GM06990 (cell line): ENCODE results near the gene TBCD.

Source experiments
- DNase-seq: peaks from one replicate; pipeline ENCODE4 v3.0.0-alpha.2; 2011; ENCODE audit not compliant: insufficient read length; ENCODE audit errors: extremely low read depth
- H3K27me3 ChIP-seq: replicated peaks from 2 replicates; pipeline ENCODE4 v1.6.0; 2011; ENCODE audit warnings: low read length; ENCODE audit not compliant: control insufficient read depth, insufficient read depth
- H3K36me3 ChIP-seq: 2 replicates; pipeline ENCODE4 v1.5.1; 2011; ENCODE audit warnings: low read length; ENCODE audit not compliant: control insufficient read depth, insufficient read depth
- H3K4me3 ChIP-seq: replicated peaks from 2 replicates; pipeline ENCODE4 v1.5.1; 2011; ENCODE audit warnings: low read depth, mild to moderate bottlenecking, control low read depth, low read length
- TF ChIP-seq, protein P1 (sequence below): IDR thresholded peaks from 2 replicates; pipeline ENCODE4 v1.5.1; 2011; ENCODE audit warnings: low read length, control low read depth, mild to moderate bottlenecking, inconsistent platforms; ENCODE audit not compliant: insufficient read depth, poor library complexity, severe bottlenecking

TBCD gene

DNA sequence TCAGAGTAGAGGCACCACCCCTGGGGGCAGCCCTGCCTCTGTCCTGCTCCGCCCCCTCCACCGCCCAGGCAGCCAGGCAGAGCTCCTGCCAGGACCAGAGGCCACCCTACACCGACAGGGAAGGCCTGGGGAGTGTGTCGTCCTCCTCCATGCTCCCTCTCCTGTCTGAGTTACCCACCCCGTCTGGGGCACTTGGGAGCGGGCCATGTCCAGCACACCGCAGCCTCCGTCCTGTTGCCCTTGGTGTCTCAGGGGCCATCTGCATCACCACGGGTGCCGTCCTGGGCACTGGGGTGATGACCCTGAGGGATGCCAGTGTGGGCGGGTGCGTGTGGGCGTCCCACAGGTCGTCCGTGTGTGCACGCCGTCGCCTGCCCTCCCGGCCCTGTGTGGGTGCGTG is 153.3 kb downstream of the TBCD start:
- H3K27me3 ChIP-seq = no peaks in the 10 kb centered on the region
- no peak overlapping the region for H3K4me3 ChIP-seq
- peaks cover 4% of the 10 kb centered on the region for H3K36me3 ChIP-seq
- no peak for DNase-seq
- TF ChIP-seq, protein P1, sequence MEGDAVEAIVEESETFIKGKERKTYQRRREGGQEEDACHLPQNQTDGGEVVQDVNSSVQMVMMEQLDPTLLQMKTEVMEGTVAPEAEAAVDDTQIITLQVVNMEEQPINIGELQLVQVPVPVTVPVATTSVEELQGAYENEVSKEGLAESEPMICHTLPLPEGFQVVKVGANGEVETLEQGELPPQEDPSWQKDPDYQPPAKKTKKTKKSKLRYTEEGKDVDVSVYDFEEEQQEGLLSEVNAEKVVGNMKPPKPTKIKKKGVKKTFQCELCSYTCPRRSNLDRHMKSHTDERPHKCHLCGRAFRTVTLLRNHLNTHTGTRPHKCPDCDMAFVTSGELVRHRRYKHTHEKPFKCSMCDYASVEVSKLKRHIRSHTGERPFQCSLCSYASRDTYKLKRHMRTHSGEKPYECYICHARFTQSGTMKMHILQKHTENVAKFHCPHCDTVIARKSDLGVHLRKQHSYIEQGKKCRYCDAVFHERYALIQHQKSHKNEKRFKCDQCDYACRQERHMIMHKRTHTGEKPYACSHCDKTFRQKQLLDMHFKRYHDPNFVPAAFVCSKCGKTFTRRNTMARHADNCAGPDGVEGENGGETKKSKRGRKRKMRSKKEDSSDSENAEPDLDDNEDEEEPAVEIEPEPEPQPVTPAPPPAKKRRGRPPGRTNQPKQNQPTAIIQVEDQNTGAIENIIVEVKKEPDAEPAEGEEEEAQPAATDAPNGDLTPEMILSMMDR = no peak

DNA sequence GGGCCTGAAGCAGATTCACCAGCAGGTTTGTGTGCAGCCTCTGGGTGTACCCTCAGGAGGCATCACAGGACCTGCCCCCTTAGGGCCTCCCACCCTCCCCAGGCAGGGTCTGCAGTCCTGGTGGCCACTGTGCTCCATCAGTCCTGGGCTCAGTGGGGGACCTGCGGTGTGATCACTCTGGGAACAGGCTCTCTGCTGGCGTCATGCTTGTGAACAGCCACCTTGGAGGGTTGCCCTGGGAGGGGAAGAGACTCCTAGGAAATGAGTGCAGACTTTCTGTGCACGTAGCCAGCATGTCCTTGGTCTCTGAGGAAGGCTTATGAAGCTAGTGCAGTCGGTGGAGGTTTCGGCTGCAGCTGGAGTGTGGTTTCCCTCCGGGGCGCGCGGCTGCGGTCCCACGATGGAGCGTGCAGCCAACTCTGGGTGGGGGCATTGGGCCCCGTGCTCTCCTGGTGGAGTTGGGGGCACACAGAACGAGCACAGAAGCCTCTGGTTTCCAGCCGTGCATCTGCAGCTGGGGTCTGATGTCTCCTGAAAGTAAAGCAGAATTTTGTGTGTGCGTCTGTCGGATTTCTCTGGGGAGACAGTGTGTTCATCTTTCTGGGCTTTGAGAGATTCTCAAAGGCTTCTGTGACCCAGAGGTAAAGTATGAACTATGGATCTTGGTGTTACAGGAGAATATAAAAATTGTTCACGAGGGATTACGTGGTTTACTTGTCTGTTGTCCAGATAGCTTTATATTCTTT is 156.1 kb downstream of the TBCD start:
- peaks cover 4% of the 10 kb centered on the region for H3K36me3 ChIP-seq
- no peaks in the 10 kb centered on the region for H3K27me3 ChIP-seq
- DNase-seq = no peak
- H3K4me3 ChIP-seq = no peak overlapping the region
- TF ChIP-seq, protein P1 = no peak

DNA sequence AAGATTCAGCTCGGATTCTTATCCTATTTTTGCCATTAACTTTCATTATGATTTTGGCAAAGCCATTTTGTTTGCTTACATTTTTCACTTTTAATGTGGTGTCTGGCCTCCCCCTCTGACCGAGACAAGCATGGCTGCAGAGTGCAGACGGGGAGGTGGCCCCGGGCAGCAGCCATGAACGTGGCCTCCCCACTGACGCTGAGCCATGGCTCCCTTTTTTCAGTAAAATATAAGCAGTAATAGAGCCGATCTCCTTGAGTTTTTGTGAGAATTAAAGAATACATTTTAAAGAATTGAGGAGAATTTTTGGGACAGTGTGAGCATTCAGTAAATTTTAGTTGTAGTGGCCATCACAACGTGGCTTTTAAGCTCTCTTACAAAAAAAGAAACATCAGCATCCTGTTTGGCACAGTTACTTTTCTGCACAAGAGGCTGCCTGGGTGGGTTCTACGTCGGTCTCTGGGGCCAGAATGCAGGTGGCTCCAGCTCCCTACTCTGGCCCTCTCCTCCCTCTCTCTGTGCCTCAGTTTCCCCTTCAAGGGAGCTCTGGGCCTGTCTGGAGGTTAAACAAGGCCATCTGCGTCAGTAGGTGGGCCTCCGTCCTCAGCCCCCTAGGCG is 156.8 kb downstream of the TBCD start:
- Histone ChIP-seq H3K4me3 (no peak overlapping the region), H3K27me3 (no peaks in the 10 kb centered on the region), H3K36me3 (peaks cover 4% of the 10 kb centered on the region; the same call in 1 of the 2 replicates)
- TF ChIP-seq, protein P1 = no peak
- DNase-seq = no peak

DNA sequence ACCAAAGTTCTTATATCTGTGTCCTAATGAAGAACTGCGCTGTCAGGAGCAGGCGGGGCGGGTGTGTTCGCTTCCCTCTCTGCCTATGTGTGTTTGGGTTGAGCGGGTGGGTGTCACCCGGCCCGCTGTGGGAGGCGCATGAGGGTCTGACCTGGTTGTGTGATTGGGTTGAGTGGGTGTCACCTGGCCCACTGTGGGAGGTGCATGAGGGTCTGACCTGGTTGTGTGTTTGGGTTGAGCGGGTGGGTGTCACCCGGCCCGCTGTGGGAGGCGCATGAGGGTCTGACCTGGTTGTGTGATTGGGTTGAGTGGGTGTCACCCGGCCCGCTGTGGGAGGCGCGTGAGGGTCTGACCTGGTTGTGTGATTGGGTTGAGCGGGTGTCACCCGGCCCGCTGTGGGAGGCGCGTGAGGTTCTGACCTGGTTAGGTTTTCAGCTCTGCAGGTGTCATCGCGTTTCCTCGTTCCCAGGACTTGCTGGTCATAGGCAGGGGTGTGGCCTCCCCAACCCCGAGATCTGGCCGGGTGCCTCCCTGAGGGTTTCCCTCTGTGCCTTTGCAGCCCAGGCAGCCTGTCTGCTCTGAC is 157.5 kb downstream of the TBCD start:
- DNase-seq = no peak
- TF ChIP-seq, protein P1 = no peak
- Histone ChIP-seq H3K36me3 (peaks cover 4% of the 10 kb centered on the region; the same call in 1 of the 2 replicates), H3K4me3 (no peak overlapping the region), H3K27me3 (no peaks in the 10 kb centered on the region)

DNA sequence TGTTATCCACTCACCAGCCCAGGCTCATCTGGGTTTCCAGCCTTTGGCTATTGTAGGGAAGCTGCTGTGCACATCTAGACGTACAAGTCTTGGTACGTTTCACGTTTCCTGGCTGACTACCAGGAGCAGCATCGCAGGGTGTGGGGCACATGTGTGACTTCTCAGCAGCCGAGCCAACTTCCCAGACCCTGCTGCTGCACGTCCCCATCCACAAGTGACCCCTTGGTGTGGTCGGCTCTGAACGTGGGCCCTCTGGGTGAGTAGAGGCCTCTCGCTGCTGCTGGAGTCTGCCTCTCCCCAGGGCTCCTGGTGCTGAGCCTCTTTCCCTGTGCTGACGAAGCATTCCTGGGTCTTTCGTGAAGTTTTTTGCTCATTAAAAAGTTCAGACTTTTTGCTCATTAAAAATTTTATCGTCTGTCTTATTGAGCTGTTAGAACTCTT is 158.2 kb downstream of the TBCD start:
- H3K27me3 ChIP-seq = no peaks in the 10 kb centered on the region
- DNase-seq = no peak
- TF ChIP-seq, protein P1 = no peak
- H3K4me3 ChIP-seq = no peak overlapping the region
- H3K36me3 ChIP-seq = peaks cover 4% of the 10 kb centered on the region; the same call in 1 of the 2 replicates
